ENCODE measurements around the gene NOP10.

DNA sequence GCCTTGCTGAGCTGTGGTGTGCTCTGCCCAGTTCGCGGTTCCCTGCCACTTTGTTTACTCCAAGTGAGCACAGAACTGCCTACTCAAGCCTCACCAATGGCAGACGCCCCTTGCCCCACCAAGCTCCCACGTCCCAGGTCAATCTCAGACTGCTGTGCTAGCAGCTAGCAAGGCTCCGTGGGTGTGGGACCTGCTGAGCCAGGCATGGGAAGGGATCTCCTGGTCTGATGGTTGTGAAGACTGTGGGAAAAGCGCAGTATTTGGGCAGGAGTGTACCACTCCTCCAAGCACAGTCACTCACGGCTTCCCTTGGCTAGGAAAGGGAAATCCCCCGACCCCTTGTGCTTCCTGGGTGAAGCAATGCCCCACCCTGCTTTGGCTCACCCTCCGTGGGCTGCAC is 50.3 kb downstream of the NOP10 start:
- no peak for TF ChIP-seq POLR2A (IDR thresholded peaks at IDR 0.05)
- TF ChIP-seq, protein P1, sequence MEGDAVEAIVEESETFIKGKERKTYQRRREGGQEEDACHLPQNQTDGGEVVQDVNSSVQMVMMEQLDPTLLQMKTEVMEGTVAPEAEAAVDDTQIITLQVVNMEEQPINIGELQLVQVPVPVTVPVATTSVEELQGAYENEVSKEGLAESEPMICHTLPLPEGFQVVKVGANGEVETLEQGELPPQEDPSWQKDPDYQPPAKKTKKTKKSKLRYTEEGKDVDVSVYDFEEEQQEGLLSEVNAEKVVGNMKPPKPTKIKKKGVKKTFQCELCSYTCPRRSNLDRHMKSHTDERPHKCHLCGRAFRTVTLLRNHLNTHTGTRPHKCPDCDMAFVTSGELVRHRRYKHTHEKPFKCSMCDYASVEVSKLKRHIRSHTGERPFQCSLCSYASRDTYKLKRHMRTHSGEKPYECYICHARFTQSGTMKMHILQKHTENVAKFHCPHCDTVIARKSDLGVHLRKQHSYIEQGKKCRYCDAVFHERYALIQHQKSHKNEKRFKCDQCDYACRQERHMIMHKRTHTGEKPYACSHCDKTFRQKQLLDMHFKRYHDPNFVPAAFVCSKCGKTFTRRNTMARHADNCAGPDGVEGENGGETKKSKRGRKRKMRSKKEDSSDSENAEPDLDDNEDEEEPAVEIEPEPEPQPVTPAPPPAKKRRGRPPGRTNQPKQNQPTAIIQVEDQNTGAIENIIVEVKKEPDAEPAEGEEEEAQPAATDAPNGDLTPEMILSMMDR (IDR thresholded peaks at IDR 0.05), result no peak
